Breast epithelium (tissue), 4 donors: ENCODE data around the gene MIEF1. TPM values are rescaled to one million over a fixed set of nuclear protein-coding genes. Genes with fewer than 3 reads are reported as not detected.
A peak's percentile ranks its signal among the peaks of the same experiment; 100 is the strongest.

ENCODE experiments used
- DNase-seq, 2 donors: peaks; one replicate each; pipeline ENCODE4 v3.0.0-alpha.2; 2019; ENCODE audit warnings: low spot score in 2 of 2
- H3K27ac ChIP-seq, 2 donors: fragments of 200-600 bp; sonication (generic) in 1 of 2; one replicate each; pipeline ENCODE4 v1.5.1; 2016 to 2019; ENCODE audit warnings: mild to moderate bottlenecking in 1 of 2
- H3K27me3 ChIP-seq, 2 donors: fragments of 200-600 bp; sonication (generic) in 1 of 2; one replicate each; pipeline versions ENCODE4 v1.5.1 to v1.6.0; 2017 to 2019; ENCODE audit warnings: control low read depth in 1 of 2, mild to moderate bottlenecking in 1 of 2
- H3K36me3 ChIP-seq: fragments of 200-600 bp; one replicate; pipeline ENCODE4 v1.5.1; 2019
- H3K4me1 ChIP-seq, 2 donors: fragments of 200-600 bp; sonication (generic); one replicate each; pipeline ENCODE4 v1.5.1; 2016 to 2019; ENCODE audit warnings: control low read depth in 1 of 2
- H3K4me3 ChIP-seq, 3 donors: fragments of 200-600 bp; sonication (generic); 1 replicate in 2 of 3; 2 replicates in 1 of 3; pipeline ENCODE4 v1.5.1; 2016 to 2019; ENCODE audit warnings: mild to moderate bottlenecking in 3 of 3, moderate library complexity in 2 of 3
- H3K9me3 ChIP-seq, 2 donors: fragments of 200-600 bp; sonication (generic) in 1 of 2; one replicate each; pipeline ENCODE4 v1.5.1; 2016 to 2019; ENCODE audit warnings: control low read depth in 1 of 2
- POLR2A ChIP-seq: fragments of 450-650 bp; IDR thresholded peaks from one replicate; pipeline ENCODE4 v1.6.1; 2016; ENCODE audit warnings: antibody characterized with exemption, mild to moderate bottlenecking, moderate library complexity
- POLR2AphosphoS5 ChIP-seq, 3 donors: sonication (generic); formaldehyde crosslinking; IDR thresholded peaks; one replicate each; pipeline ENCODE4 v1.6.1; 2017; ENCODE audit warnings: antibody characterized with exemption in 3 of 3
- intact Hi-C: fragments of 100-400 bp; cut with DNase I; formaldehyde crosslinking; loops from one replicate; pipeline ENCODE4 v1.15.1; 2023; ENCODE audit warnings: low total_unique reads
- total RNA-seq, 3 donors: library from RNA; depleted of rRNA; stranded (reverse); fragments of >200 nt; gene quantifications; one replicate each; pipeline ENCODE4 v1.1.0, GENCODE V29; 2016
- TF ChIP-seq, protein P1 (sequence below), 3 donors: fragments of 450-650 bp; IDR thresholded peaks; one replicate each; pipeline ENCODE4 v1.5.1; 2016 to 2017; ENCODE audit warnings: antibody characterized with exemption in 3 of 3, mild to moderate bottlenecking in 3 of 3, moderate library complexity in 3 of 3

MIEF1 gene
- total RNA-seq, 3 donors from 2014 or later = 19.7 to 24.3 (median 22.9) TPM

DNA sequence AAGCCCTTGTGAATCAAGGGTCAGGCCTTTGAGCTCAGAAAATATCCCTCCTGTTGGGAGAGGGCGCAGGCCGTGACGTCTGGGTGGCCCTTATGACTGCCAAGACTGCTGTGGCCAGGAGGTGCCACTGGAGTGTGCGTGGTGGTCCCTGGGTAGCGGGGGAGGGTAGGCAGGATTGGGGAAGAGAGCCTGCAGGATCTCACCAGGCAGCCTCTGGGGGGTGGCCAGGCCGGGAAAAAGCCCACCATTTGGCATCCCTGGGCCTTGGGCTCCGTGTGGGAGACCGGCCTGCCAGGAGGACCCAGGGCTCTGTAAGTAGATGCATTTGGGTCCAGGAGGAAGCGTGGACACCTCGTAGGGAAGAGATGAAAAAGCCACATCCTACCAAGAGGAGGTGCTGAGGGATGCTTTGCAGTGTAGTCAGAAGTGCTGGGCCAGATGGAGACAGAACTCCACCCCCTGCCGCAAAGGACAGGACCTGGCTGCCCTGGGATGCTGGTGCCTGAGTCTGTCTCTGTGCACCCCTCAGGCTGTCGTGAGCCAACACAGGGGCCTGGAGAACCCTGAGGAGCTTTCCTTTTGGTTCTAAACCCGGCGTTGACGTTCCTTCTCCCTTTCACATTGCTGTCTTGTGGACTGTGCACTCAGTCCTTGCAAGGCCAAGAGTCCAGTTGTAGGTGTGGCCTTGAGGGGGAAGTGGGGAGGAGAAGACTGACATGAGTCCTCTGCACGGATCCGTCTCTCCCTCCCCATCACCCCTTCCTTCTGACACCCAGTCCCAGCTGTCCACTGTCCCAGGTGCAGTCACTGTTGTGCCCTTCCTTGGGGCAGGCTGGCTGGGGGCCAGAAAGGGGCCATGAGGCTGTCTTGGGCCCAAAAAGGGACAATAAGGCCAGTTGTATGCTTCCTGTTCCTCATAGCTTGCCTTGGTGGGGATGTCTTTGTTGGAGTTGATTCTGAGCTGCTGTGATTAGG is 12.7 kb upstream of the MIEF1 start:
- no peaks in the 10 kb centered on the region for H3K27me3 ChIP-seq
- H3K4me3 ChIP-seq = no peak overlapping the region
- TF ChIP-seq POLR2AphosphoS5 (IDR thresholded peaks at IDR 0.05) (no peak), POLR2A (no peak)
- TF ChIP-seq, protein P1, sequence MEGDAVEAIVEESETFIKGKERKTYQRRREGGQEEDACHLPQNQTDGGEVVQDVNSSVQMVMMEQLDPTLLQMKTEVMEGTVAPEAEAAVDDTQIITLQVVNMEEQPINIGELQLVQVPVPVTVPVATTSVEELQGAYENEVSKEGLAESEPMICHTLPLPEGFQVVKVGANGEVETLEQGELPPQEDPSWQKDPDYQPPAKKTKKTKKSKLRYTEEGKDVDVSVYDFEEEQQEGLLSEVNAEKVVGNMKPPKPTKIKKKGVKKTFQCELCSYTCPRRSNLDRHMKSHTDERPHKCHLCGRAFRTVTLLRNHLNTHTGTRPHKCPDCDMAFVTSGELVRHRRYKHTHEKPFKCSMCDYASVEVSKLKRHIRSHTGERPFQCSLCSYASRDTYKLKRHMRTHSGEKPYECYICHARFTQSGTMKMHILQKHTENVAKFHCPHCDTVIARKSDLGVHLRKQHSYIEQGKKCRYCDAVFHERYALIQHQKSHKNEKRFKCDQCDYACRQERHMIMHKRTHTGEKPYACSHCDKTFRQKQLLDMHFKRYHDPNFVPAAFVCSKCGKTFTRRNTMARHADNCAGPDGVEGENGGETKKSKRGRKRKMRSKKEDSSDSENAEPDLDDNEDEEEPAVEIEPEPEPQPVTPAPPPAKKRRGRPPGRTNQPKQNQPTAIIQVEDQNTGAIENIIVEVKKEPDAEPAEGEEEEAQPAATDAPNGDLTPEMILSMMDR (IDR thresholded peaks at IDR 0.05) = no peak
- no peaks in the 10 kb centered on the region for H3K4me1 ChIP-seq
- H3K9me3 ChIP-seq = no peaks in the 10 kb centered on the region
- intact Hi-C loops = no loop called here
- no peak overlapping the region for H3K27ac ChIP-seq
- no peaks in the 10 kb centered on the region for H3K36me3 ChIP-seq
- DNase-seq = no peak

DNA sequence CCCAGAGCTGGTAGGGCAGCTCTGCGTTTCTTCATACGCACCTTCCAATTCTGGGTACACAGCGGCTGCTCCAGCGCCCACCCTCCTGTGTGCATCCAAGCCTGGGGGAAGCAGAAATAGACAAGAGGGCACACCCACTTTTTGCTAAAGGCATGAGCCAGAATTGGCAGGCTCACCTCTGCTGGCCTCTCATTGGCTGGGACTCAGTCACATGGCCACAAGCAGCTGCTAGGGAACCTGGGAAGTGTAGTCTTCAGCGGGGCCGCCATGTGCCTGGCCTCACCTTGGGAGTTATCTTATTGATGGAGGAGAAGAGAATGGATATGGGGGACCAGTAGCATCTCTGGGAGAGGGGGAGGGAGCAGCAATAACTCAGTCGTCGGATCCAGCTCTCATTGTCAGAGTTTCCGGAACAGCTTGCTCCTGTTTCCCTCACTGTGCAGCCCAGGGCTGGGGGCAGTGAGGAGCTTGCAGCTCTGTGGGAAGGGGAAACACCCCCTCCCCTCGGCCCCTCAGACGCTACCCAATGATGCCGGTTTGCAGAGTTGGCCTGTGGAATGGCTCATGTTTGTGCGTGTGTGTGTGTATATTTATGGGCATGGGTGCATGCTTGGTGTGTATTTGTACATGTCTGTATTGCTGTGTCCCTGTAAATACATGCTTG is 11.8 kb upstream of the MIEF1 start:
- peak; percentile 69 to 73 for DNase-seq
- Histone ChIP-seq H3K9me3 (no peaks in the 10 kb centered on the region), H3K36me3 (no peaks in the 10 kb centered on the region), H3K27ac (no peak overlapping the region), H3K4me1 (no peaks in the 10 kb centered on the region), H3K27me3 (no peaks in the 10 kb centered on the region), H3K4me3 (no peak overlapping the region)
- TF ChIP-seq POLR2AphosphoS5 (IDR thresholded peaks at IDR 0.05) (no peak), POLR2A (no peak)
- TF ChIP-seq, protein P1 (IDR thresholded peaks at IDR 0.05) = no peak
- intact Hi-C loops = no loop called here

DNA sequence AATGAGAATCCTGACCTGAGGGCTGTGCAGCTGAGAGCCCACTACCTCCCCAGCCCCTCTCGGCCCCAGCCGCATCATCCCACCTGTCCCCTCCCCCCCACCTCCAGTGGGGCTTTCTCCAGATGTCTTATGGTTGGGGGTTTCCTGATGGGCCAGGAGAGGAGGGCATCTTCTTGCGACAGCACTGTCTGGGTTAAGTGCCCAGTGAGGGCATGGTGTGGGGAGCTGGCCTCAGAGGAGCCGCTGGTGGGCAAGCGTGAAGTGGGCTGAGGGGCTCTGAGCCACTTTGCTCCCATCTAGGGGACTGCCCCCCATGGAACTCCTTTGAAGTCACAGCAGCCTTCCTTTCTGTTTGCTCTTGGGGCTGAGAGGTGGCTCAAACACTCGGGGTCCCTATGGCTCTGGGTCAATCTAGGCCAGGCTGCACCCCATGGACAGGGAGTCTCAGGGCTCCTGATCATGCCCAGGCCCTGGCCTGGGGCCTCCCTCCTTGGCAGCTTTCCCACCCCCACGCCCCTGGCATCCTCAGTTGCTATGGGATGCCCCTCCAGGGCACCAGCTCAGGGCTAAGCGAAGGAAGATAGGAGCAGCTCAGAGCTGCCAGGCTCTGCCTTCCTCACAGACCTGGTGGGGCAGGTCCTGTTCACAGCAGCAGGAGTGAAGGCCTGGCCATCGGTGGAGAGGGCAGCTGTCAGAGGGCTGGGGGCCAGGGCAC is 11.0 kb upstream of the MIEF1 start:
- Histone ChIP-seq H3K4me1 (no peaks in the 10 kb centered on the region), H3K27me3 (no peaks in the 10 kb centered on the region), H3K36me3 (no peaks in the 10 kb centered on the region), H3K9me3 (no peaks in the 10 kb centered on the region), H3K4me3 (no peak overlapping the region), H3K27ac (no peak overlapping the region)
- DNase-seq = no peak
- intact Hi-C loops = no loop called here
- no peak for TF ChIP-seq POLR2AphosphoS5 (IDR thresholded peaks at IDR 0.05)
- TF ChIP-seq, protein P1 (IDR thresholded peaks at IDR 0.05) = no peak
- TF ChIP-seq POLR2A = no peak

DNA sequence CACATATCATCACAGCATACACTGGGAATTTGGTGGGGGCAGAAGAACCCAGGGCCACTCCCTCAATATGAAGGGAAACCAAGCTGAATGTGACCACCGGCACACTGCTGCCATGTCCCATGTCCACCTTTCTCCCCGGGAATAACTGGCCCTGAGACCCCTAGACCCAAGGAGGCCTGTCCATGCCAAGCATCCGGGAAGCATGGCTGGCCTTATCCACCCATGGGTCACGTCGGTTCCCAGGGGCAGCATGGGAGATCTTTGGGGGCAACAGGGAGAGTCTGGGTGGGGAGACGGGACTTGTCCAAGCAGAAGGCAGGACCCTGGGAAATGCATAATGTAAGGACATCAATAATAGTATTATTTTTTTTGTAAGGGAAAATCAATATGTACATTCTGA is 10.4 kb upstream of the MIEF1 start:
- no peak for DNase-seq
- intact Hi-C loops = no loop called here
- Histone ChIP-seq H3K4me1 (no peaks in the 10 kb centered on the region), H3K27ac (no peak overlapping the region), H3K36me3 (no peaks in the 10 kb centered on the region), H3K27me3 (no peaks in the 10 kb centered on the region), H3K4me3 (no peak overlapping the region), H3K9me3 (no peaks in the 10 kb centered on the region)
- TF ChIP-seq, protein P1 (IDR thresholded peaks at IDR 0.05) = no peak
- TF ChIP-seq POLR2AphosphoS5 (IDR thresholded peaks at IDR 0.05) (no peak), POLR2A (no peak)
